Activated CD4-positive, alpha-beta T cell treated with anti-CD3 and anti-CD28 coated beads for 1 hour (primary cell): ENCODE data around the gene CACNA2D3.

ENCODE experiments used
- DNase-seq: peaks from one replicate; pipeline ENCODE4 v3.0.0-alpha.2; 2020

Gene CACNA2D3

GRCh38 chr3:54345847-54346375, 223.6 kb downstream of the CACNA2D3 start:
- no peak for DNase-seq

- no peak for DNase-seq
These were observed 224.7 kb downstream of the CACNA2D3 start for GRCh38 chr3:54347060-54347459.

- DNase-seq, result no peak
These were observed 225.6 kb downstream of the CACNA2D3 start for GRCh38 chr3:54347933-54348332.

GRCh38 chr3:54349231-54349652, 226.9 kb downstream of the CACNA2D3 start:
- no peak for DNase-seq

GRCh38 chr3:54349691-54350090, 227.3 kb downstream of the CACNA2D3 start:
- DNase-seq, result no peak

- DNase-seq, result no peak
These were observed 231.2 kb downstream of the CACNA2D3 start for GRCh38 chr3:54353546-54353945.

GRCh38 chr3:54353946-54354345, 231.6 kb downstream of the CACNA2D3 start:
- no peak for DNase-seq

GRCh38 chr3:54355800-54356199, 233.4 kb downstream of the CACNA2D3 start:
- DNase-seq, result no peak

GRCh38 chr3:54356261-54357045, 234.1 kb downstream of the CACNA2D3 start:
- no peak for DNase-seq

- DNase-seq, result no peak
These were observed 234.9 kb downstream of the CACNA2D3 start for GRCh38 chr3:54357301-54357700.

GRCh38 chr3:54358316-54358715, 236.0 kb downstream of the CACNA2D3 start:
- no peak for DNase-seq

- DNase-seq, result no peak
These were observed 236.8 kb downstream of the CACNA2D3 start for GRCh38 chr3:54358969-54359694.

- no peak for DNase-seq
These were observed 238.0 kb downstream of the CACNA2D3 start for GRCh38 chr3:54360320-54360719.

- DNase-seq, result no peak
These were observed 239.5 kb downstream of the CACNA2D3 start for GRCh38 chr3:54361746-54362283.

- DNase-seq, result no peak
These were observed 243.8 kb downstream of the CACNA2D3 start for GRCh38 chr3:54366007-54366750.

- no peak for DNase-seq
These were observed 244.5 kb downstream of the CACNA2D3 start for GRCh38 chr3:54366839-54367238.

- DNase-seq, result no peak
These were observed 249.9 kb downstream of the CACNA2D3 start for GRCh38 chr3:54372232-54372631.

GRCh38 chr3:54374214-54374852, 252.0 kb downstream of the CACNA2D3 start:
- no peak for DNase-seq

GRCh38 chr3:54376142-54376807, 253.9 kb downstream of the CACNA2D3 start:
- no peak for DNase-seq

GRCh38 chr3:54376939-54377578, 254.7 kb downstream of the CACNA2D3 start:
- no peak for DNase-seq

GRCh38 chr3:54378184-54378583, 255.8 kb downstream of the CACNA2D3 start:
- no peak for DNase-seq
